ENCODE measurements around the gene HOXB3. TPM values are rescaled to one million over a fixed set of nuclear protein-coding genes. Genes with fewer than 3 reads are reported as not detected.

HOXB3 gene
- total and polyA plus RNA-seq, 2 of the 13 experiments (the other 11 are each of a cell fraction or from before 2014, with no cell fraction given) = not detected

DNA sequence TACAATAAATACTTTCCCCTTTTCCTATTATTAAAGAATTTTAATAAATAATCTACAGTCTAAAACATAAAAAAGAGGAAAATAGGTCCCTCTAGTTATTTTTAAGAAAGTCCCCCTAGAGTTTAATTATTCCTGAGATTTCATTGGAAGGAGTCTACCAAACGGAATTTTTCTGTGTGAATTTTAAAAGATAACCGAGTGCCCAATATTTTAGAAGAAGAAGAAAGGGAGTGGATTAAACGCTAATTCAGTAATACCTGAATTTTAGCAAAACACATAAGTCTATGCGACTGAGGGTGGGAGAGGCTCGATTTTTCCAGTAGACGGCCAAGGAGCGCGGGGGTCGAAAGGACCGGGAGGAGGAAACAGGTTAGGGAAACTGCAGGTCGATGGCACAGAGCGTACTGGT lies 47.3 kb downstream of the HOXB3 start:
- ChIA-PET CTCF (ENCODE audit: low intra/inter-chr PET ratio, low total read pairs) (no interaction called here), POLR2A (no interaction called here)
- no peaks in the 10 kb centered on the region for H3K79me2 ChIP-seq (ENCODE audit: insufficient read depth, low read length)
- no peak for DNase-seq (ENCODE audit: low spot score)
- ATAC-seq = no peak
- TF ChIP-seq RBAK (CRISPR knock-in tag; IDR thresholded peaks at IDR 0.05) = no peak
- no peak for TF ChIP-seq CENPX (CRISPR knock-in tag; IDR thresholded peaks at IDR 0.05)
- TF ChIP-seq ZNF737 (CRISPR knock-in tag; IDR thresholded peaks at IDR 0.05; ENCODE audit: borderline replicate concordance) = no peak
- H4K20me1 ChIP-seq (ENCODE audit: insufficient read depth, low read length) = no peaks in the 10 kb centered on the region
- H3K4me2 ChIP-seq (ENCODE audit: low read depth, low read length) = no peak overlapping the region
- no peaks in the 10 kb centered on the region for H3K9me3 ChIP-seq (ENCODE audit: low read length)
- H3K36me3 ChIP-seq (replicated peaks in 1 of 2; ENCODE audit: control insufficient read depth in 1 of 2, insufficient read depth in 2 of 2, low read length in 2 of 2) = no peaks in the 10 kb centered on the region
- in situ Hi-C loops (cut with HindIII; ENCODE audit: extremely low pct_ligation_motif_present, low pct_unique_long_range_greater_than_20kb) (no loop called here), intact Hi-C loops (cut with micrococcal nuclease; ENCODE audit: unreplicated experiment) (no loop called here)
- no peak overlapping the region for H3K4me3 ChIP-seq (replicated peaks in 1 of 3; ENCODE audit: insufficient read depth in 1 of 3, low read depth in 2 of 3, low read length in 3 of 3)
- H3K27me3 ChIP-seq (ENCODE audit: control insufficient read depth in 1 of 2, insufficient read depth in 2 of 2, low read length in 2 of 2) = peaks cover 8 to 85% of the 10 kb centered on the region in 2 experiments
- H3K9ac ChIP-seq (ENCODE audit: insufficient read depth, low read depth, low read length) = no peak overlapping the region
- H3K4me1 ChIP-seq (ENCODE audit: insufficient read depth, low read length) = no peaks in the 10 kb centered on the region
- no TSS peak for BruUV-seq (replicated peaks)
- H2AFZ ChIP-seq (ENCODE audit: low read length) = no peak overlapping the region
- WGBS (ENCODE audit: low lambda C conversion rate) = 32% methylated on average over 12 of the region's 12 CpGs
- H3K27ac ChIP-seq (ENCODE audit: extremely low read length, insufficient read depth, low read length) = no peak overlapping the region
- FAIRE-seq = no peak

DNA sequence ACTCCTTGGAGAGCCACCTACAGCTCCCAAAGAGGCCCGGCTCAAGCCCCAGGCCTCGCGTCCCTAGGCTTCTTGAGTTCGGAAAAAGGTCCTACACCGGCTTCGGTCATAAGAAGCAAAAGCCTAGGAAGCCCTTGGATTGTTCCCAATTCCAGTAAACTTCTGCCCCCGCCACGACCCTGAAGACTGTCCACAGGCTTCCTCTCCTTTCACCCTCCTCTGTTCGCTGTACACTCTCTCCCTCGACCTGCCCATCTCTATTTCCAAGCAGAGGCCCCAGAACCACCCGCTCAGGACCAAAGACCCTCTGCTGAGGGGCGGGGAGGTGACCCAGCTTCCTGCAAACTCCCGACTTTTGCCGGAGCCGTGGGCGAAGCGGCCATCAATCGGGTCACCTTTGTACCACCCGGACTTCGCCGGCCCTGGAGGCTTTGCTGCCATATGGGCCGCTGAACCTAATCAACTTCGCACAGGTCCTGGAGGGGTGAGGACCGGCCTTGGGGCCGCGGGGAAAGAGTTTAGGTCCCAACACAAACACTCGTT lies 47.9 kb downstream of the HOXB3 start:
- POLR2A ChIA-PET = no interaction called here
- H3K79me2 ChIP-seq (ENCODE audit: insufficient read depth, low read length) = no peaks in the 10 kb centered on the region
- TF ChIP-seq EZH2 (conservative IDR thresholded peaks at IDR 0.05; ENCODE audit: low read depth, low read length) (peak; percentile 76), ZBTB21 (CRISPR knock-in tag; IDR thresholded peaks at IDR 0.05) (no peak)

More for the DNA sequence above, 47.9 kb downstream of the HOXB3 start:
- peaks cover 8 to 83% of the 10 kb centered on the region in 2 experiments for H3K27me3 ChIP-seq (ENCODE audit: control insufficient read depth in 1 of 2, insufficient read depth in 2 of 2, low read length in 2 of 2)
- H3K4me2 ChIP-seq (ENCODE audit: low read depth, low read length) = no peak overlapping the region
- no peak for DNase-seq (ENCODE audit: low spot score)
- WGBS (ENCODE audit: low lambda C conversion rate) = 36% methylated on average over 27 of the region's 27 CpGs
- no peak overlapping the region for H3K9ac ChIP-seq (ENCODE audit: insufficient read depth, low read depth, low read length)
- in situ Hi-C loops (cut with HindIII; ENCODE audit: extremely low pct_ligation_motif_present, low pct_unique_long_range_greater_than_20kb) (no loop called here), intact Hi-C loops (cut with micrococcal nuclease; ENCODE audit: unreplicated experiment) (no loop called here)
- CTCF ChIA-PET (ENCODE audit: low intra/inter-chr PET ratio, low total read pairs) = no interaction called here
- FAIRE-seq = no peak
- H4K20me1 ChIP-seq (ENCODE audit: insufficient read depth, low read length) = no peaks in the 10 kb centered on the region
- no peak for ATAC-seq
- BruUV-seq (replicated peaks) = no TSS peak
- H3K27ac ChIP-seq (ENCODE audit: extremely low read length, insufficient read depth, low read length) = no peak overlapping the region
- H3K4me3 ChIP-seq (replicated peaks in 1 of 3; ENCODE audit: insufficient read depth in 1 of 3, low read depth in 2 of 3, low read length in 3 of 3) = no peak overlapping the region
- no peaks in the 10 kb centered on the region for H3K4me1 ChIP-seq (ENCODE audit: insufficient read depth, low read length)
- H3K9me3 ChIP-seq (ENCODE audit: low read length) = no peaks in the 10 kb centered on the region
- H3K36me3 ChIP-seq (replicated peaks in 1 of 2; ENCODE audit: control insufficient read depth in 1 of 2, insufficient read depth in 2 of 2, low read length in 2 of 2) = no peaks in the 10 kb centered on the region
- H2AFZ ChIP-seq (ENCODE audit: low read length) = no peak overlapping the region
